ENCODE measurements around the gene ZDHHC17.

DNA sequence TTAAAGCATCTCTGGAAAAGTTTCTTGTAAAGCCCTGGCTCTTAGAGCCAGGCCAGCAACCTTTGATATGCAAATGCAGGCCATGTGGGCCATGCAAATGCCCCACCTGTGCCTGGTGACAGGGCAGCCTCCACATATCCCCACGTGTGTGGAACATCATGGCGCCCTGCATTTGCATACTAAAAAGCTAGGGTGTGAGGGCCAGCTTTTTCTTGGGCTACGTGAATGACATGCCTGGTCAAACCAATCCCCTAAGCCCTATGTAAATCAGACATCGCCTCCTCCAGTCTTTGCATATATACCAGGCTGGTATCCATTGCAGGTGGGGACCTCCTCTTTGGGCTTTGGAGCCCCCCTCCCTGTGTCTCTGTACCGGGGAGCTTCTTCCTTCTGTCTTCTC is 108.5 kb downstream of the ZDHHC17 start:
- TF ChIP-seq GATA2 (IDR thresholded peaks at IDR 0.05; ENCODE audit: low read depth, low read length) (no peak), GATA3 (IDR thresholded peaks at IDR 0.05; ENCODE audit: low read depth, low read length) (no peak)

Data from SH-SY5Y (cell line).